Measurements from ENCODE around the gene ANKRD11.

DNA sequence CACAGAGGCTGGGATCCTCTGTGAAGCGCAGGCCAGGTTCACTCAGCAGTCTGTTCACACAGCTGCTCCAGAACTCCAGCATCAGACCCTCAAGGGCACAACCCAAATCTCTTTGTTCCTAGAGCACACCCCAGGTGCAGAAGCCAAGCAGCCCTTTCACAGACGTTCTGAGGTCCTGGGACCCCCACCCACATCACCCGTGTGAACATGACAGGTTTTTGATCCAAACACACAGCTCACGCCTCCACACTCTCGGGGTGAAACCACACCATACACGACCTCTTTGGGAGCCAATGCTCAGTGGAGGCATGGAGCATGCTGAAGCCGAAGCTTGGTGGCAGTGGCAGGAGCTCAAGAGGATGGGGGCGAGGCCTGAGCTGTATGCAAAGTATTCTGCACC lies 175.5 kb downstream of the ANKRD11 start:
- no peak for TF ChIP-seq POLR2A (IDR thresholded peaks at IDR 0.05; ENCODE audit: low read depth, low read length)
- TF ChIP-seq, protein P1, sequence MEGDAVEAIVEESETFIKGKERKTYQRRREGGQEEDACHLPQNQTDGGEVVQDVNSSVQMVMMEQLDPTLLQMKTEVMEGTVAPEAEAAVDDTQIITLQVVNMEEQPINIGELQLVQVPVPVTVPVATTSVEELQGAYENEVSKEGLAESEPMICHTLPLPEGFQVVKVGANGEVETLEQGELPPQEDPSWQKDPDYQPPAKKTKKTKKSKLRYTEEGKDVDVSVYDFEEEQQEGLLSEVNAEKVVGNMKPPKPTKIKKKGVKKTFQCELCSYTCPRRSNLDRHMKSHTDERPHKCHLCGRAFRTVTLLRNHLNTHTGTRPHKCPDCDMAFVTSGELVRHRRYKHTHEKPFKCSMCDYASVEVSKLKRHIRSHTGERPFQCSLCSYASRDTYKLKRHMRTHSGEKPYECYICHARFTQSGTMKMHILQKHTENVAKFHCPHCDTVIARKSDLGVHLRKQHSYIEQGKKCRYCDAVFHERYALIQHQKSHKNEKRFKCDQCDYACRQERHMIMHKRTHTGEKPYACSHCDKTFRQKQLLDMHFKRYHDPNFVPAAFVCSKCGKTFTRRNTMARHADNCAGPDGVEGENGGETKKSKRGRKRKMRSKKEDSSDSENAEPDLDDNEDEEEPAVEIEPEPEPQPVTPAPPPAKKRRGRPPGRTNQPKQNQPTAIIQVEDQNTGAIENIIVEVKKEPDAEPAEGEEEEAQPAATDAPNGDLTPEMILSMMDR (IDR thresholded peaks at IDR 0.05; ENCODE audit: extremely low read depth in 1 of 2, insufficient read depth in 1 of 2, low read depth in 1 of 2, low read length in 2 of 2) = no peak
- TF ChIP-seq, protein P2, sequence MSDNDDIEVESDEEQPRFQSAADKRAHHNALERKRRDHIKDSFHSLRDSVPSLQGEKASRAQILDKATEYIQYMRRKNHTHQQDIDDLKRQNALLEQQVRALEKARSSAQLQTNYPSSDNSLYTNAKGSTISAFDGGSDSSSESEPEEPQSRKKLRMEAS (IDR thresholded peaks at IDR 0.05; ENCODE audit: insufficient read depth, insufficient read length) = no peak
- no peak for TF ChIP-seq EZH2 (IDR thresholded peaks at IDR 0.05; ENCODE audit: borderline replicate concordance, low read depth, low read length, severe bottlenecking)
- TF ChIP-seq POLR2AphosphoS5 (IDR thresholded peaks at IDR 0.05; ENCODE audit: insufficient read depth, low read depth, low read length) = no peak
